Activated B cell treated with CpG ODN at 0.5 μM for 24 hours (primary cell): Measurements from ENCODE around the gene C1orf122. TPM values are rescaled to one million over a fixed set of nuclear protein-coding genes. Genes with fewer than 3 reads are reported as not detected.
A peak's percentile ranks its signal among the peaks of the same experiment; 100 is the strongest.

ENCODE experiments used
- ATAC-seq: fragments of 200-7000 bp; cut with Tn5 transposase; one replicate; pipeline ENCODE4 v1.10.0; 2021; ENCODE audit warnings: low read depth, mild to moderate bottlenecking, moderate library complexity
- CTCF ChIA-PET: fragments of 350-600 bp; sonication (Branson Sonifier 250); formaldehyde crosslinking; loops from one replicate; lab custom pipeline; 2021; ENCODE audit warnings: antibody characterized with exemption; lab: Charles Lee
- POLR2A ChIA-PET: fragments of 350-600 bp; sonication (Branson Sonifier 250); formaldehyde crosslinking; loops from one replicate; lab custom pipeline; 2021; ENCODE audit warnings: antibody characterized with exemption; lab: Charles Lee
- DNase-seq: peaks from one replicate; pipeline ENCODE4 v3.0.0; 2022
- H3K27ac Mint-ChIP-seq: one replicate; pipeline ENCODE4 v1.8.0; 2020; ENCODE audit warnings: mixed read lengths
- H3K27me3 Mint-ChIP-seq: one replicate; pipeline ENCODE4 v1.8.0; 2021; ENCODE audit warnings: mixed read lengths
- H3K36me3 Mint-ChIP-seq: one replicate; pipeline ENCODE4 v1.8.0; 2021; ENCODE audit warnings: low read depth, mixed read lengths
- H3K4me1 Mint-ChIP-seq: one replicate; pipeline ENCODE4 v1.8.0; 2021; ENCODE audit warnings: mixed read lengths
- H3K4me3 Mint-ChIP-seq: one replicate; pipeline ENCODE4 v1.8.0; 2020; ENCODE audit warnings: mild to moderate bottlenecking, mixed read lengths
- H3K9me3 Mint-ChIP-seq: one replicate; pipeline ENCODE4 v1.8.0; 2020; ENCODE audit warnings: mixed read lengths
- CTCF ChIP-seq: fragments of 200-600 bp; IDR thresholded peaks from one replicate; pipeline ENCODE4 v1.8.0; 2022; ENCODE audit warnings: antibody characterized with exemption, mild to moderate bottlenecking
- intact Hi-C: fragments of 100-400 bp; cut with micrococcal nuclease; formaldehyde crosslinking; loops from one replicate; pipeline ENCODE4 v1.15.1; 2024
- total RNA-seq: library from RNA; stranded (reverse); gene quantifications from 2 replicates; pipeline ENCODE4 v1.2.3, GENCODE V29; 2022

Gene C1orf122
- total RNA-seq, 1 donor from 2014 or later: 19.9 TPM

- Mint-ChIP-seq H3K4me3 (no peak overlapping the region), H3K27me3 (no peaks in the 10 kb centered on the region), H3K4me1 (peaks cover 18% of the 10 kb centered on the region), H3K36me3 (peaks cover 69% of the 10 kb centered on the region), H3K27ac (no peak overlapping the region), H3K9me3 (no peaks in the 10 kb centered on the region)
- intact Hi-C loops: no loop called here
- ChIA-PET CTCF (interaction anchor here (1.8 kb wide), 1 partner anchor 37 kb away, joined by 5 read pairs; the partner anchor contains the start of gene MTF1), POLR2A (interaction anchor here (0.7 to 1.9 kb wide), 2 partner anchors 15 to 180 kb away, joined by 3 to 8 read pairs; partner anchors contain the start of genes C1orf122 and YRDC)
- no peak for TF ChIP-seq CTCF
- DNase-seq (no peak), ATAC-seq (no peak)
Observed at GRCh38 chr1:37822906-37823815, 15.6 kb downstream of the C1orf122 start.

GRCh38 chr1:37824001-37824400 is 16.4 kb downstream of the C1orf122 start:
- ChIA-PET CTCF (interaction anchor here (1.8 kb wide), 1 partner anchor 36 kb away, joined by 5 read pairs; the partner anchor contains the start of gene MTF1), POLR2A (no interaction called here)
- Mint-ChIP-seq H3K4me3 (no peak overlapping the region), H3K36me3 (peaks cover 74% of the 10 kb centered on the region), H3K9me3 (no peaks in the 10 kb centered on the region), H3K27ac (no peak overlapping the region), H3K4me1 (peaks cover 18% of the 10 kb centered on the region), H3K27me3 (no peaks in the 10 kb centered on the region)
- no peak for TF ChIP-seq CTCF
- DNase-seq (no peak), ATAC-seq (no peak)
- intact Hi-C loops: no loop called here

GRCh38 chr1:37825506-37825905 is 17.9 kb downstream of the C1orf122 start:
- Mint-ChIP-seq H3K4me3 (no peak overlapping the region), H3K36me3 (peaks cover 74% of the 10 kb centered on the region), H3K27me3 (no peaks in the 10 kb centered on the region), H3K9me3 (no peaks in the 10 kb centered on the region), H3K4me1 (peaks cover 9% of the 10 kb centered on the region), H3K27ac (peak overlapping the region; percentile 12)
- ChIA-PET CTCF (no interaction called here), POLR2A (no interaction called here)
- no peak for TF ChIP-seq CTCF
- no peak for DNase-seq
- intact Hi-C loops: no loop called here
- no peak for ATAC-seq

GRCh38 chr1:37828410-37829074 is 21.0 kb downstream of the C1orf122 start:
- ATAC-seq: no peak
- CTCF ChIA-PET: interaction anchor here (0.6 kb wide), 1 partner anchor 34 kb away, joined by 3 read pairs; no protein-coding TSS in a partner anchor
- H3K27me3 Mint-ChIP-seq: no peaks in the 10 kb centered on the region

More at GRCh38 chr1:37828410-37829074, 21.0 kb downstream of the C1orf122 start:
- no peak for DNase-seq
- POLR2A ChIA-PET: no interaction called here
- intact Hi-C loops: no loop called here
- TF ChIP-seq CTCF: no peak
- Mint-ChIP-seq H3K9me3 (no peaks in the 10 kb centered on the region), H3K36me3 (peaks cover 69% of the 10 kb centered on the region), H3K4me1 (peaks cover 8% of the 10 kb centered on the region), H3K27ac (no peak overlapping the region), H3K4me3 (no peak overlapping the region)
